Measurements from ENCODE around the gene CHCHD5. TPM values are rescaled to one million over a fixed set of nuclear protein-coding genes. Genes with fewer than 3 reads are reported as not detected.

CHCHD5 gene
- polyA plus RNA-seq, 3 donors, result 37.1 to 77.3 (median 56.2) TPM

GRCh38 chr2:112633708-112634107 is 49.3 kb downstream of the CHCHD5 start:
- DNase-seq, result no peak
- no peaks in the 10 kb centered on the region for H3K9me3 Mint-ChIP-seq
- H3K9me3 ChIP-seq (replicated peaks in 1 of 2; ENCODE audit: control insufficient read depth in 1 of 2, insufficient read depth in 1 of 2, low read length in 2 of 2), result no peaks in the 10 kb centered on the region
- no peak overlapping the region for H3K9ac ChIP-seq (ENCODE audit: insufficient read depth, low read length, poor library complexity, severe bottlenecking)
- H3K36me3 ChIP-seq (replicated peaks in 1 of 2; ENCODE audit: control insufficient read depth in 1 of 2, insufficient read depth in 2 of 2, low read length in 2 of 2), result no peaks in the 10 kb centered on the region
- TF ChIP-seq CTCF (IDR thresholded peaks at IDR 0.05), result no peak
- H3K79me2 ChIP-seq (ENCODE audit: insufficient read depth, low read length), result no peaks in the 10 kb centered on the region
- H3K27ac Mint-ChIP-seq, result peak overlapping the region in 1 of 7 donors; percentile 65
- peaks cover 2 to 6% (median 2%) of the 10 kb centered on the region in 3 donors for H3K27me3 Mint-ChIP-seq (ENCODE audit: low read depth in 3 of 3)
- no peaks in the 10 kb centered on the region for H4K20me1 ChIP-seq (ENCODE audit: insufficient read depth, low read length)
- H3K27ac ChIP-seq (ENCODE audit: low read depth in 1 of 2, low read length in 2 of 2), result no peak overlapping the region
- H2AFZ ChIP-seq (ENCODE audit: insufficient read depth, low read depth, low read length, poor library complexity, severe bottlenecking), result no peak overlapping the region
- H3K4me2 ChIP-seq (replicated peaks; ENCODE audit: extremely low read depth, low read length, poor library complexity, severe bottlenecking), result no peak overlapping the region
- H3K4me1 ChIP-seq (ENCODE audit: control insufficient read depth in 1 of 2, insufficient read depth in 2 of 2, low read length in 2 of 2), result peaks cover 41 to 59% of the 10 kb centered on the region in 2 donors
- no peaks in the 10 kb centered on the region for H3K27me3 ChIP-seq (ENCODE audit: control insufficient read depth in 2 of 2, insufficient read depth in 2 of 2, low read length in 2 of 2)
- H3K4me3 ChIP-seq (replicated peaks in 1 of 3; ENCODE audit: low read depth in 2 of 3, low read length in 3 of 3), result no peak overlapping the region
- H3K4me3 Mint-ChIP-seq, result no peak overlapping the region
- H3K36me3 Mint-ChIP-seq, result no peaks in the 10 kb centered on the region
- intact Hi-C loops (cut with micrococcal nuclease), result no loop called here
- H3K4me1 Mint-ChIP-seq, result peaks cover 62% of the 10 kb centered on the region
- 100% methylated on average over 1 of the region's 5 CpGs for WGBS (ENCODE audit: insufficient coverage)

- Mint-ChIP-seq H3K4me1 (peaks cover 57% of the 10 kb centered on the region), H3K4me3 (no peak overlapping the region), H3K36me3 (no peaks in the 10 kb centered on the region), H3K27ac (peak overlapping the region in 1 of 7 donors; percentile 74), H3K9me3 (no peaks in the 10 kb centered on the region), H3K27me3 (ENCODE audit: low read depth in 3 of 3) (peaks cover 2 to 6% (median 3%) of the 10 kb centered on the region in 3 donors)
- TF ChIP-seq CTCF (IDR thresholded peaks at IDR 0.05), result no peak
- peaks cover 35 to 53% of the 10 kb centered on the region in 2 donors for H3K4me1 ChIP-seq (ENCODE audit: control insufficient read depth in 1 of 2, insufficient read depth in 2 of 2, low read length in 2 of 2)
- no peak overlapping the region for H3K9ac ChIP-seq (ENCODE audit: insufficient read depth, low read length, poor library complexity, severe bottlenecking)
- WGBS (ENCODE audit: insufficient coverage), result 93% methylated on average over 12 of the region's 16 CpGs
- H4K20me1 ChIP-seq (ENCODE audit: insufficient read depth, low read length), result no peaks in the 10 kb centered on the region
- no peaks in the 10 kb centered on the region for H3K27me3 ChIP-seq (ENCODE audit: control insufficient read depth in 2 of 2, insufficient read depth in 2 of 2, low read length in 2 of 2)
- no peak overlapping the region for H3K4me2 ChIP-seq (replicated peaks; ENCODE audit: extremely low read depth, low read length, poor library complexity, severe bottlenecking)
- intact Hi-C loops (cut with micrococcal nuclease), result no loop called here
- H3K27ac ChIP-seq (ENCODE audit: low read depth in 1 of 2, low read length in 2 of 2), result no peak overlapping the region
- H3K79me2 ChIP-seq (ENCODE audit: insufficient read depth, low read length), result no peaks in the 10 kb centered on the region
- no peak overlapping the region for H3K4me3 ChIP-seq (replicated peaks in 1 of 3; ENCODE audit: low read depth in 2 of 3, low read length in 3 of 3)
- H2AFZ ChIP-seq (ENCODE audit: insufficient read depth, low read depth, low read length, poor library complexity, severe bottlenecking), result no peak overlapping the region
- H3K36me3 ChIP-seq (replicated peaks in 1 of 2; ENCODE audit: control insufficient read depth in 1 of 2, insufficient read depth in 2 of 2, low read length in 2 of 2), result no peaks in the 10 kb centered on the region
- DNase-seq, result no peak
- no peaks in the 10 kb centered on the region for H3K9me3 ChIP-seq (replicated peaks in 1 of 2; ENCODE audit: control insufficient read depth in 1 of 2, insufficient read depth in 1 of 2, low read length in 2 of 2)
Observed at GRCh38 chr2:112634153-112634873, 49.9 kb downstream of the CHCHD5 start.

All from CD14-positive monocyte (primary cell).